Muscle layer of colon (tissue), 2 donors: Measurements from ENCODE around the gene MYO1E.

Experiments used
- H3K27ac ChIP-seq: one replicate; pipeline ENCODE4 v1.7.0; 2013; ENCODE audit warnings: low read depth, mild to moderate bottlenecking, low read length, moderate library complexity
- H3K27me3 ChIP-seq, 2 donors: one replicate each; pipeline ENCODE4 v1.7.0; 2013; ENCODE audit warnings: low read length in 2 of 2, mild to moderate bottlenecking in 2 of 2; ENCODE audit not compliant: insufficient read depth in 2 of 2, control insufficient read depth in 1 of 2
- H3K36me3 ChIP-seq: one replicate; pipeline ENCODE4 v1.7.0; 2013; ENCODE audit warnings: mild to moderate bottlenecking, low read length; ENCODE audit not compliant: insufficient read depth
- H3K4me1 ChIP-seq: one replicate; pipeline ENCODE4 v1.7.0; 2013; ENCODE audit warnings: mild to moderate bottlenecking, low read length; ENCODE audit not compliant: insufficient read depth
- H3K4me3 ChIP-seq, 2 donors: one replicate each; pipeline ENCODE4 v1.7.0; 2013; ENCODE audit warnings: low read length in 2 of 2, low read depth in 1 of 2, mild to moderate bottlenecking in 1 of 2, moderate library complexity in 1 of 2
- H3K9ac ChIP-seq: one replicate; pipeline ENCODE4 v1.7.0; 2013; ENCODE audit warnings: low read length
- H3K9me3 ChIP-seq: one replicate; pipeline ENCODE4 v1.7.0; 2013; ENCODE audit warnings: mild to moderate bottlenecking, low read length
- donor health status: abdominal sarcoma.
- donor health status: Adenocarcinoma of cecum.

The MYO1E gene

DNA sequence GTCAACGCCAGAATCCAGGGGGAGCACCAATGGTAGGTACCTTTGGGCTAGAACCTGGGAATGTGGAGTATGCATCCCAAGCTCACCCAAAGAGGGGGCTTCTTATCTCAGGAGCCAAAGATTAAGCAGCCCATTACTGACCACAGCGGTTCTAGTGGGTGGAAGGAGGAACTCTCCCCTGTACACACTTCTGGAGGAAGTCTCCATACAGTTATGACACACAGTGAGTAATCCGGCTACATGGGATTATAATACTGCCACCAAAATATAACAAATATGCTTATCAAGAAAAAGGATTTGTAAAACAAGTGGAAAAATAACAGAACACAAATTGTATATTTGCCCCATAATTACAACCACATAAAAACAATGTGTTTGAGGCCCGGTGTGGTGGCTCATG lies 8.4 kb downstream of the MYO1E start:
- H3K36me3 ChIP-seq: no peaks in the 10 kb centered on the region
- H3K9ac ChIP-seq: no peak overlapping the region
- H3K9me3 ChIP-seq: no peaks in the 10 kb centered on the region
- no peak overlapping the region for H3K4me3 ChIP-seq
- no peaks in the 10 kb centered on the region for H3K27me3 ChIP-seq
- H3K27ac ChIP-seq: no peak overlapping the region
- H3K4me1 ChIP-seq: no peaks in the 10 kb centered on the region

DNA sequence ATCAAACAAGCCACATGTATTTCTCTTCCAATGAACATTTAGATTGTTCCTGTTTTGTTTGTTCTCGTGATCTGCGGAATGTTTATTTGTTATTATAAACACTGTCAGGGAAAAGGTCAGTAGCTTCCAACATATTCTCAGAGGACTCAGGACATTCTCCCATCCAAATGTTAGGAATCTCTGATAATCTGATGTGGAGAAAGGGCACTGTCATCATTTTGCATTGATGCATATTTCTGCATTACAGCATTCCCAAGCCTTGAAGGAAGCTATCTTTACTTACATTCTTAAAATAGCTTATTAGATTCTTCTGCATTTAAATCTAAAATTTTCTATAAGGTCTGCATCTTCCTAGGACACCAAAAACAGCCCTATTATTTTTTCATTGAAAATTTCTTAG lies 10.3 kb downstream of the MYO1E start:
- Histone ChIP-seq H3K36me3 (no peaks in the 10 kb centered on the region), H3K4me3 (no peak overlapping the region), H3K9ac (no peak overlapping the region), H3K27ac (no peak overlapping the region), H3K4me1 (no peaks in the 10 kb centered on the region), H3K9me3 (no peaks in the 10 kb centered on the region), H3K27me3 (no peaks in the 10 kb centered on the region)

DNA sequence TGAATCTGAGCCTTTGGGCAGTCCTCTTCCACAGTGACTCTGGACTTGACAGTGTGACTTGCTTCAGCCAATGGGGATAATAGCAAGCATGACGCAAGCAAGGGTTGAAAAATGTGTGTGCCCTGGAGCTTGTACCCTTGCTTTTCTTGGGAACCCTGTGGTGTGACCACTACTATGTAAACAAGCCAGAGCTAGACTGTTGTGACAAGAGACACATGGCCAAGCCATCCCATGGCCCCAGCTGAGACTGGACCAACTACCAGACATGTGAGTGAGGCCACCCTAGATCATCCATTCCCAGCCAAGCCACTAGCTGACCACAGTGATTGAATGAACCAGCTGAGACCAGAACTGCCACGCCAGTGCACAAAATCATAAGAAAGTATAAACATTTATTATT lies 11.8 kb downstream of the MYO1E start:
- H3K4me3 ChIP-seq: no peak overlapping the region
- no peaks in the 10 kb centered on the region for H3K9me3 ChIP-seq
- H3K9ac ChIP-seq: no peak overlapping the region
- no peaks in the 10 kb centered on the region for H3K27me3 ChIP-seq
- no peaks in the 10 kb centered on the region for H3K4me1 ChIP-seq
- H3K27ac ChIP-seq: no peak overlapping the region
- no peaks in the 10 kb centered on the region for H3K36me3 ChIP-seq

DNA sequence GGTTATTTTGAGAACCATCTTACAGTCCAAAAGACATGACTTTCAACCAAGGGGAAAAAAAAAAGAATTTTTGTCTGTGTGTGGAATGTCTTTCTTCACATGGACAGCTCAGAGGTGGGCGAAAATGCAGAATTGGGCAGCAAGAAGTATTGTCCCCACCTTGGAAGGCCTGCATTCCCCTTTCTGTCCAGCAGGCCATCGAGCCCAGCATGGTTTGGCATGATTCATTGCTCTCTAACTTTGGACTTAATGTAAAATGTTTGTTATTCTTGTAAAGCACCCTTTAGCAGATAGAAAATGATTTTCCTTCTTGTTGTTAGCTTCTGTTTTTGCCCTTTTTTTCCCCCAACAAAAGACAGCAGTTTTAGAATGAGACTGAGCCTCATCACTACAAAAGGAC lies 12.4 kb downstream of the MYO1E start:
- H3K4me3 ChIP-seq: no peak overlapping the region

DNA sequence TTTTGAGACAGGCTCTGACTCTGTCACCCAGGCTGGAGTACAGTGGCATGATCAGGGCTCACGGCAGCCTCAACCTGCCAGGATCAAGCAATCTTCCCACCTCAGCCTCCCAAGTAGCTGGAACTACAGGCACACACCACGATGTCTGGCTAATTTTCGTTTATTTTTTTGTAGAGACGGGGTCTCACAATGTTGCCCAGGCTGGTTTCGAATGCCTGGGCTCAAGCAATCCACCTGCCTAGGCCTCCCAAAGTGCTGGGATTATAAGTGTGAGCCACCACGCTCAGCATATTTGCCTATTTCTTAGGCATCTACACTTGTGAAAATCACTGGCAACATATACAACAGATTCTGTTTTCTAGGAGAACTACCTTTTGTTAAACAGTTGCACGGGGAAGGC lies 16.9 kb downstream of the MYO1E start:
- H3K4me1 ChIP-seq: no peaks in the 10 kb centered on the region
- no peaks in the 10 kb centered on the region for H3K36me3 ChIP-seq
- no peak overlapping the region for H3K4me3 ChIP-seq
- H3K27me3 ChIP-seq: no peaks in the 10 kb centered on the region
- no peak overlapping the region for H3K27ac ChIP-seq
- H3K9ac ChIP-seq: no peak overlapping the region
- H3K9me3 ChIP-seq: no peaks in the 10 kb centered on the region

More for the DNA sequence above, 12.4 kb downstream of the MYO1E start:
- Histone ChIP-seq H3K27me3 (no peaks in the 10 kb centered on the region), H3K36me3 (no peaks in the 10 kb centered on the region), H3K9ac (no peak overlapping the region), H3K9me3 (no peaks in the 10 kb centered on the region), H3K4me1 (no peaks in the 10 kb centered on the region), H3K27ac (no peak overlapping the region)

DNA sequence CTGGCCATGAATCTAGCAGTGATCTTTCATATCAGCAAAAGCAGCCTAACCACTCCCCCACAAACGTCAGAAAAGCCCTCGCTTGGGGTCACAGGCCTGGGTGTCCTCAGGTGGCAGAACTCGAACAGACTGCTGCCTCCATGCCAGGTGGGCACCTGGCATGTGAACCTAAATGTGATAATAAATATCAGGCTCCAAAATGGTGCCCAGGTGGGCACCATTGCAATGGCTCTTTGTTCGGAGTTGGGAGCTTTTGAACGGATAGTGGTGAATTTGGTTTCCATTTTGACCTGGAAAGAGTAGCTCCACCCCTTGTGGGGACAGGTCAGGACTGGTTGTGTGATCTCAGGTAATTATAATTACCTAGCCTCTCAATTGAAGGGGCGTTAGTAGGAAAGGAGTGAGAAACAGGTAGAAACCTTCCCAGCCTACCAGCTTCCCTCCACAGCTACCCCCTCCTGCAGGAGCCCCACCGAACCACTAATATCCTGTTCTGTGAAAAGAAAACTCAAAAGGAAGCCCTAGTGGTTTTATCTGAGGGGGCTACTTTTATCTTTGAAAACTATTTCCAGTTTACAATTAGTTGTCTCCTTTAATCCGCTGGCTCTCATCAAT lies 18.1 kb downstream of the MYO1E start:
- H3K4me1 ChIP-seq: peaks cover 12% of the 10 kb centered on the region
- no peak overlapping the region for H3K4me3 ChIP-seq
- H3K9me3 ChIP-seq: no peaks in the 10 kb centered on the region
- H3K9ac ChIP-seq: no peak overlapping the region
- H3K36me3 ChIP-seq: no peaks in the 10 kb centered on the region
- no peaks in the 10 kb centered on the region for H3K27me3 ChIP-seq
- H3K27ac ChIP-seq: no peak overlapping the region

DNA sequence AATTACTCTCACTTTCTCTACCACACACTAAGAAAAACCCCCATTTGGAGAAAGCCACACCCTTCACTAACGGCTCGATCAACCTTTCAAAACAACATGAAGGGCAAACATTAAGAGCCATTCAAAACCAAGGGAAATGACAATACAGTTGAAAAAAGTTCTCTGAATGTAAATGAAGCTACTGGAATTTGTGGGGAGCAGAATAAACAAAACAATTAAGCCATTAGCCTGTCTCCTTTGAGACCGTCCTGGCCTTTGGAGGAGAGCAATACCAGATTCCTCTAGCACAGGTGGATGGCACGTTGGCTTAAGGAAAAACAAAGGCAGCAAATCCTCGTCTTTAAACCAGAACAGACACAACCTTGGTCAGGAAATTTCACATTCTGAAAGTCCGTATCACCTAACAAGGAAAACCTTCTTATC lies 18.7 kb downstream of the MYO1E start:
- Histone ChIP-seq H3K9me3 (no peaks in the 10 kb centered on the region), H3K36me3 (no peaks in the 10 kb centered on the region), H3K27me3 (no peaks in the 10 kb centered on the region), H3K4me1 (peaks cover 16% of the 10 kb centered on the region), H3K4me3 (no peak overlapping the region), H3K9ac (no peak overlapping the region), H3K27ac (no peak overlapping the region)

DNA sequence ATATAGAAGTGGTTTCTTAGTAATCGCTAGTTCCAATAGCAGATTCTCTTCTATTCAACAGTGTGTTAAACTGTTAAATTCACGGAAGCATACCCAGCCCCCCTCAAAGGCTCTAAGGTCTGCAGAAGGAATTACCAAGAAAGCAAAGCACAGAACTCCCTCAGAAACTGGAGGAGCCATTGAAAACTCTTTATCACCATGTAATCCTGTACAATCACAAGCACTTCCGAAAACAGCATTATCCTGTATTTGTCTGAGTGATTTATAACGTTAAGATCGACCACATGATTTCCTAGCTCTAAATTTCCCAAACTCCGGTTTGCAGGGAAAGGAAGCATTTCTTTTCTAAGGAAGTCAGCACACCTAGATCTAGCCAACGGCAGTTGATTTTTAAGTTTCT lies 20.0 kb downstream of the MYO1E start:
- Histone ChIP-seq H3K27me3 (no peaks in the 10 kb centered on the region), H3K9me3 (no peaks in the 10 kb centered on the region), H3K4me1 (peaks cover 16% of the 10 kb centered on the region), H3K36me3 (no peaks in the 10 kb centered on the region), H3K4me3 (no peak overlapping the region), H3K27ac (no peak overlapping the region), H3K9ac (no peak overlapping the region)

DNA sequence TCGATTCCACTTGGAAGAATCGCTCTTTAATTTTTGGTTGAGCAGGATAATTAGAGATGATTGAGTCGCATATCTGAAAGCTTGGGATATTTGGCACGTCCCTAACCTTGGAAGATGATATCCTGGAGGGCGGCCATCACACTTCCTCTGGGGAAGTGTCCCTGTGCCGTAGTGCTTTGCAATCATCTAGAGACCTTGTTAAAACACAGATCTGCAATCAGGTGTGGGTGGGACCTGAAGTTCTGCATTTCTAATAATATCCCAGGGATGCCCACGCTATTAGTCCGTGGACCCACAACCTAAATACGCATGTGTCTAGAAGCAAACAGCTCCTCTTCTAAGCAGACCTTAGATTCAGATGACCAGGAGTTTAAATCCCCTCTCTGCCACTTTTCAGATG lies 20.5 kb downstream of the MYO1E start:
- no peak overlapping the region for H3K9ac ChIP-seq
- no peak overlapping the region for H3K4me3 ChIP-seq
- peaks cover 16% of the 10 kb centered on the region for H3K4me1 ChIP-seq
- H3K36me3 ChIP-seq: no peaks in the 10 kb centered on the region
- H3K27me3 ChIP-seq: no peaks in the 10 kb centered on the region
- no peaks in the 10 kb centered on the region for H3K9me3 ChIP-seq
- no peak overlapping the region for H3K27ac ChIP-seq

DNA sequence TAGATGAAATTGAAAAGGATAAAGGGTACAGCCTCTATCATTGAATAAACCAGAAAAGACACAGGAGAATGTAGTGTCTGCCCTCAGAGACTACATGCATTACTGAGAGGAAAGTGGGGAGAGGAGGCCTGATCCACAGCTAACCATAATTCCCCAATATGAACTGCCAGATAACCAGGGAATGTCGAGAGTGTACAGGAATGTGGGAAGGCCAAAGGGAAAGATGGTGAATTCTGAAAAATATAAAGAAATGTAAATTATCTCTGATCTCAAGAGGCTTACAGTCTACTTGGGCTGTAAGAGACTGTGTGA lies 22.3 kb downstream of the MYO1E start:
- no peak overlapping the region for H3K9ac ChIP-seq
- H3K9me3 ChIP-seq: no peaks in the 10 kb centered on the region
- no peaks in the 10 kb centered on the region for H3K36me3 ChIP-seq
- no peak overlapping the region for H3K27ac ChIP-seq
- peaks cover 16% of the 10 kb centered on the region for H3K4me1 ChIP-seq
- no peak overlapping the region for H3K4me3 ChIP-seq
- H3K27me3 ChIP-seq: no peaks in the 10 kb centered on the region

DNA sequence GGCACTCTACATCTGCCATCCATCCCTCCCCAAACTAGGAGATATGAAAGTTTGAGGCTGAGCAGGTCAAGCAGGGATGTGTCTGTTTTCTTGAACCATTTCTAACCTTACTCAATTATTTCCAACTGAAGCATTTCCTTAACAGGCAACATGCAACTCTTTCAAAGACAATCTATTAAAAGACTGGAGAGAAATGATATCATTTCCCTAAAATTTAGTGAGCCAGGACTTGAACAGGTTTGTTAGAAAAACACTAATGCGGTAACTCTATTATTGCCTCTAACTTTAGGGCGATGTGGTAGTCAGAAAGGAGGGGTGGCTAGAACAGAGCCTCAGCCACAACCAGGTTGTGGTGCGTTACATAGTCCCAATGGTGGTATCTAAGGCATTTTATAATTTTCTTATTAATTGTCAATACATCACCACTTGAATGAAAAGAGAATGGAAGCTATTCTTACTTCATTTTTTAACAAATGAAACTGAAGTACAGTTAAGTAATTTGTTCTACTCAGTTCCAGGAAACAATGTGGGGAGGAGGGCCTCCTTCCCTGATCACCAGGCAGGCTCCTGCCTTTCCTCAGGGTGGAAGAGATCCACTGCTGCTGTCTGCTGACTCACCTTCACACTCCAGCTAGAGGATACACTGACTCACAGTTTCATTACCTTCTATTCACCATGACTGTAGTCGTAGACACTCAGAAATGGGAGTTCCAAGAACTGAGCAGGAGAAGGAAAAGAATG lies 22.8 kb downstream of the MYO1E start:
- Histone ChIP-seq H3K9me3 (no peaks in the 10 kb centered on the region), H3K4me3 (no peak overlapping the region), H3K4me1 (peaks cover 16% of the 10 kb centered on the region), H3K27me3 (no peaks in the 10 kb centered on the region), H3K36me3 (no peaks in the 10 kb centered on the region), H3K27ac (no peak overlapping the region), H3K9ac (no peak overlapping the region)

DNA sequence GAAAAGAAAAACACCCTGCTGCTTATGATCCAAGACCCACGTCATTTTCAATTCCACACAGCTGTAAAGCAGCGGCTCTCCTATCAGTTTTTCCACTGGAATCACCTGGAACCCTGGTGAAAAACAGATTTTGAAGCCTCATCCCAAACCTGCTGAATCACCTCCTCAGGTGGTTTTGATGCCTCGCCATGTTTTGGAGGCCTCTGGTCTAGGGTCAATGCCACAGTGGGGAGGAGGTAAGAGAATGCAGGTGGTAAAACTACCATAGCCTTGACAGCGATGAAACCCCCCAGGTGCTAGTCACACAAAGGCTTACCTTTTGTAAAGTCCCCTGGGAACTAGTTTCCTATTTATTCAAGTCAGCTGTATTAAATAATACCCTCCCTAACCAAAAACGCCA lies 24.8 kb downstream of the MYO1E start:
- no peak overlapping the region for H3K27ac ChIP-seq
- peaks cover 16% of the 10 kb centered on the region for H3K4me1 ChIP-seq
- H3K27me3 ChIP-seq: no peaks in the 10 kb centered on the region
- H3K4me3 ChIP-seq: no peak overlapping the region
- H3K9me3 ChIP-seq: no peaks in the 10 kb centered on the region
- no peaks in the 10 kb centered on the region for H3K36me3 ChIP-seq
- no peak overlapping the region for H3K9ac ChIP-seq
